SU-DHL-6 (cell line): ENCODE data around the gene BANK1.
"Not testable (repeated sequence)": the region's sequence is repeated elsewhere in the genome, so short reads cannot be mapped to it uniquely, and the experiment has no call there.

Experiments
- CTCF ChIP-seq: fragments of 200-600 bp; sonication (generic); IDR thresholded peaks from one replicate; pipeline ENCODE4 v1.5.1; 2017; ENCODE audit warnings: antibody characterized with exemption, mild to moderate bottlenecking, low read length, moderate library complexity; ENCODE audit not compliant: insufficient read depth, poor library complexity, severe bottlenecking
- EZH2phosphoT487 ChIP-seq: fragments of 200-600 bp; sonication (generic), shearing (Covaris generic); conservative IDR thresholded peaks from 2 replicates; pipeline ENCODE4 v1.6.1; 2018; ENCODE audit warnings: mild to moderate bottlenecking, antibody characterized with exemption, low read length, moderate library complexity, mixed read lengths

GRCh38 chr4:101905527-101905926 is 115.0 kb downstream of the BANK1 start:
- not testable (repeated sequence) for TF ChIP-seq CTCF, EZH2phosphoT487
